KMS-11 (cell line): ENCODE results near the gene PTPN7.

Source experiments
- H2AFZ ChIP-seq: fragments of 200-600 bp; sonication (generic); 2 replicates; pipeline ENCODE4 v1.6.1; 2016; ENCODE audit warnings: antibody characterized with exemption, mixed run types, low read depth
- H3K27ac ChIP-seq: fragments of 200-600 bp; sonication (generic); 2 replicates; pipeline ENCODE4 v1.6.1; 2016; ENCODE audit warnings: mild to moderate bottlenecking, mixed run types
- H3K27me3 ChIP-seq: fragments of 200-600 bp; sonication (generic); 2 replicates; pipeline ENCODE4 v1.6.1; 2017; ENCODE audit warnings: mild to moderate bottlenecking, low read depth, mixed run types, moderate library complexity; ENCODE audit not compliant: insufficient read depth
- H3K36me3 ChIP-seq: fragments of 200-600 bp; sonication (generic); 2 replicates; pipeline ENCODE4 v1.6.1; 2017; ENCODE audit warnings: mild to moderate bottlenecking, mixed run types; ENCODE audit not compliant: insufficient read depth
- H3K4me1 ChIP-seq: fragments of 200-600 bp; sonication (generic); 2 replicates; pipeline ENCODE4 v1.6.1; 2016; ENCODE audit warnings: mild to moderate bottlenecking, low read depth, mixed run types; ENCODE audit not compliant: poor library complexity, severe bottlenecking
- H3K4me2 ChIP-seq: fragments of 200-600 bp; sonication (generic); 2 replicates; pipeline ENCODE4 v1.7.0; 2016; ENCODE audit warnings: mild to moderate bottlenecking, mixed run types
- H3K4me3 ChIP-seq: fragments of 200-600 bp; sonication (generic); IDR thresholded peaks from 2 replicates; pipeline ENCODE4 v1.6.1; 2017; ENCODE audit warnings: low read depth, low read length, mixed read lengths; ENCODE audit not compliant: insufficient read depth
- H3K79me2 ChIP-seq: fragments of 200-600 bp; sonication (generic); 2 replicates; pipeline ENCODE4 v1.6.1; 2016; ENCODE audit warnings: low read depth, mixed run types; ENCODE audit not compliant: insufficient read depth
- H3K9ac ChIP-seq: fragments of 200-600 bp; sonication (generic); 2 replicates; pipeline ENCODE4 v1.6.1; 2016; ENCODE audit warnings: mild to moderate bottlenecking, mixed run types
- H4K20me1 ChIP-seq: fragments of 200-600 bp; sonication (generic); 2 replicates; pipeline ENCODE4 v1.6.1; 2016; ENCODE audit warnings: mild to moderate bottlenecking, mixed run types; ENCODE audit not compliant: insufficient read depth
- TF ChIP-seq, protein P1 (sequence below): fragments of 200-600 bp; sonication (generic); conservative IDR thresholded peaks from 2 replicates; pipeline ENCODE4 v1.6.1; 2017; ENCODE audit warnings: low read depth, mild to moderate bottlenecking, antibody characterized with exemption, low read length, moderate library complexity, mixed read lengths

Gene PTPN7

DNA sequence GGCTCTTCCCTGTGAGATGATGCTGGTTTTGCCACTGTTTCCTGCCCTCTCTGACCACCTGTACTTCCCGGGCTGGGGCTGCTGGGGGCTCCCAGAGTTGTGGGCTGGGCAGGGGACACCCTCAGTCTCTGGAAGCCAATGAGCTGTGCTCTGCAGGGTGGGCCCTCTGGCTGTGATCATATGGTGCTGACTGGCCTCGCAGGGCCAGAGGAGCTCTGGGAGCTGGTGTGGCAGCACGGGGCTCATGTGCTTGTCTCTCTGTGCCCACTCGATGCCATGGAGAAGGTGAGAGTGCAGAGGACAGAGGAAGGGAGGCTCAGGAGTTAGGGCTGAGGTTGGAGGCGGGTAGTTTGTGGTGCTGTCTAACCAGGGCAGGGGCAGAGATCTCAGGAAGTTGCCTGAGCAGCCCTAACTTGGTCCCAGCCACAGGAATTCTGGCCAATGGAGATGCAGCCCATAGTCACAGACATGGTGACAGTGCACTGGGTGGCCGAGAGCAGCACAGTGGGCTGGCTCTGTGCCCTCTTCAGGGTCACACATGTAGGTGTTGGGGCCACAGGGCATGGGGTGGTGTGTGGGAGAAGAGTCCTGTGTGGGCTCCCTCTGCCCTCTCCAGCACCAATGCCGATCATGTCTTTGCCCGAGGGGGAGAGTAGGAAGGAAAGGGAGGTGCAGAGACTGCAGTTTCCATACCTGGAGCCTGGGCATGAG is 27.4 kb upstream of the PTPN7 start:
- no peaks in the 10 kb centered on the region for H3K79me2 ChIP-seq
- TF ChIP-seq, protein P1, sequence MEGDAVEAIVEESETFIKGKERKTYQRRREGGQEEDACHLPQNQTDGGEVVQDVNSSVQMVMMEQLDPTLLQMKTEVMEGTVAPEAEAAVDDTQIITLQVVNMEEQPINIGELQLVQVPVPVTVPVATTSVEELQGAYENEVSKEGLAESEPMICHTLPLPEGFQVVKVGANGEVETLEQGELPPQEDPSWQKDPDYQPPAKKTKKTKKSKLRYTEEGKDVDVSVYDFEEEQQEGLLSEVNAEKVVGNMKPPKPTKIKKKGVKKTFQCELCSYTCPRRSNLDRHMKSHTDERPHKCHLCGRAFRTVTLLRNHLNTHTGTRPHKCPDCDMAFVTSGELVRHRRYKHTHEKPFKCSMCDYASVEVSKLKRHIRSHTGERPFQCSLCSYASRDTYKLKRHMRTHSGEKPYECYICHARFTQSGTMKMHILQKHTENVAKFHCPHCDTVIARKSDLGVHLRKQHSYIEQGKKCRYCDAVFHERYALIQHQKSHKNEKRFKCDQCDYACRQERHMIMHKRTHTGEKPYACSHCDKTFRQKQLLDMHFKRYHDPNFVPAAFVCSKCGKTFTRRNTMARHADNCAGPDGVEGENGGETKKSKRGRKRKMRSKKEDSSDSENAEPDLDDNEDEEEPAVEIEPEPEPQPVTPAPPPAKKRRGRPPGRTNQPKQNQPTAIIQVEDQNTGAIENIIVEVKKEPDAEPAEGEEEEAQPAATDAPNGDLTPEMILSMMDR, result no peak
- no peak overlapping the region for H3K9ac ChIP-seq
- H2AFZ ChIP-seq, result no peak overlapping the region; the same call in 1 of the 2 replicates
- H3K27ac ChIP-seq, result no peak overlapping the region
- peaks cover 4% of the 10 kb centered on the region for H3K4me1 ChIP-seq
- H4K20me1 ChIP-seq, result no peaks in the 10 kb centered on the region
- H3K4me2 ChIP-seq, result no peak overlapping the region
- H3K36me3 ChIP-seq, result no peaks in the 10 kb centered on the region
- no peak overlapping the region for H3K4me3 ChIP-seq
- H3K27me3 ChIP-seq, result peaks cover 50% of the 10 kb centered on the region

DNA sequence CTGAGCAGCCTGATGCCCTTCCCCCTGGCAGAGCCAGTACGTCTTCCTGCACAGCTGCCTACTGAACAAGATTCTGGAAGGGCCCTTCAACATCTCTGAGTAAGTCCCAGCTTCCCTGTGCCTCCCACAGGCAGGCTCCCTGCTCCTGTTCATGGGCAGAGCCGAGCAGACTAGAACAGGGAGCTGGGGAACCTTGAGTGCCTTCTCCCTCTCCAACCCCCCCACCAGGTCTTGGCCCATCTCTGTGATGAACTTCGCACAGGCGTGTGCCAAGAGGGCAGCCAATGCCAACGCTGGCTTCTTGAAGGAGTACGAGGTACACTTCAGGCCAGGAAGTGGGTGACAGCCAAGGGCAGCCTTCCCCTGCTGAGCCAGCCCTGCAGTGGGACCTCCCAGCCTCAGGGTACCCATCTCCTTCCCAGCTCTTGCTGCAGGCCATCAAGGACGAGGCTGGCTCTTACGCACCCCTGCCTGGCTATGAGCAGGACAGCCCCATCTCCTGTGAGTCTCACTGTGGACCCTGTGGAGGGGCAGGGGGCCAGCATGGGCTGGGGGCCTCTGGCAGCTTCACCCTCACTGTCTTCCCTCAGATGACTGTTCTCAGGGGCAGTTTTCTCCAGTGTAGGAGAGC is 26.8 kb upstream of the PTPN7 start:
- Histone ChIP-seq H3K27me3 (peaks cover 45% of the 10 kb centered on the region), H3K27ac (no peak overlapping the region), H3K36me3 (no peaks in the 10 kb centered on the region), H3K79me2 (no peaks in the 10 kb centered on the region), H3K9ac (no peak overlapping the region), H3K4me2 (no peak overlapping the region), H3K4me3 (no peak overlapping the region), H4K20me1 (no peaks in the 10 kb centered on the region), H3K4me1 (peaks cover 4% of the 10 kb centered on the region), H2AFZ (no peak overlapping the region)
- TF ChIP-seq, protein P1, result no peak

DNA sequence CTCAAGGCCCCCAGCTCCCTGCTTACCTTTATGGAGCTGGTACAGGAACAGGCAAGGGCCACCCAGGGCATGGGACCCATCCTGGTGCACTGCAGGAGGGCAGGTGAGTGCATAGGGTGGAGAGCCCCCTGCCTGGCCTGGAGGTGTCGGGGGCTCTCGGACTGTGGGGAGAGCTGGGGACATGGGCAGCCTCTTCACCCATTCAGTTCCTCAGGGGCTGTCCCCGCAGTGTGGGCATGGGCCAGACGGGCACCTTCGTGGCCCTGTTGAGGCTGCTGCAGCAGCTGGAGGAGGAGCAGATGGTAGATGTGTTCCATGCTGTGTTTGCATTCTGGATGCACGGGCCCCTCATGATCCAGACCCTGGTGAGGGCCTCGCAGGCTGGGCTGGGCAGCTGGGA is 25.9 kb upstream of the PTPN7 start:
- TF ChIP-seq, protein P1, result no peak
- H2AFZ ChIP-seq, result no peak overlapping the region
- H3K4me3 ChIP-seq, result no peak overlapping the region
- no peaks in the 10 kb centered on the region for H4K20me1 ChIP-seq
- no peak overlapping the region for H3K9ac ChIP-seq
- H3K36me3 ChIP-seq, result no peaks in the 10 kb centered on the region
- no peak overlapping the region for H3K27ac ChIP-seq
- no peak overlapping the region for H3K4me2 ChIP-seq
- H3K4me1 ChIP-seq, result peaks cover 4% of the 10 kb centered on the region
- peaks cover 45% of the 10 kb centered on the region for H3K27me3 ChIP-seq
- H3K79me2 ChIP-seq, result no peaks in the 10 kb centered on the region

DNA sequence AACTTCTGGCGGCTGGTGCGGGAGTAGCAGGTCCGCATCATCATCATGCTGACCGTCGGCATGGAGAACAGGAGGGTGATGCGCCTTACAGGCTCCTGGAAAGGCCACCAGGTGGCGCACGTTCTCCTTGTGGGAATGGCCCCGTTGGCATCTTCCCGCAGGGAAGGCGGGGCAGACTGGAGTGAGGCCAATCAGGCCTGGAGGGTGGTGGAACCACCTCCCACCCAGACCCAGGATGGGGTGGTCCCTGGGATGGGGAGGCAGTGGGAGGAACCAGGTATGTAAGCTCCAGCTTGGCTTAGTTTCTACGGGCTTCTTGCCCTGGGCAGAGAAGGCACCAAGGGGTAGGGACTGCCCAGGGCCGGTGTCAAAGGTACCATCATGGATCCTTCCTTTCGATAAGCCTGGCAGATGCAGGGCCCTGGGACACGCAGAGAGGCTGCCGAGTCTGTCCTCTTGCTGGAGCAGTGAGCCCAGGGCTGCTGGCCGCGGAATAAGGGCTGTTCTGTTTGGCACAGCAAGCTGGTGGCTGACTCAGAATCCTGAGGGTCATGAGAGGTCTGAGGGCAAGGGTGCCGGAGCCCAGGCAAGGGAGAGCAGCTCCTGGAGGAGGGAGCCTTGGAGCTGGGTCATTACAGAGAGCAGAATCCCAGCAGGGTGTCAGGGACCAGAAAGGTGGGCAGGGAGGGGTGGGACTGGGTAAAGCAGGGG is 24.5 kb upstream of the PTPN7 start:
- H3K79me2 ChIP-seq, result no peaks in the 10 kb centered on the region
- TF ChIP-seq, protein P1, result peak; percentile 99
- H3K9ac ChIP-seq, result no peak overlapping the region
- H3K27me3 ChIP-seq, result peaks cover 45% of the 10 kb centered on the region
- H3K27ac ChIP-seq, result no peak overlapping the region
- H3K36me3 ChIP-seq, result no peaks in the 10 kb centered on the region
- peaks cover 4% of the 10 kb centered on the region for H3K4me1 ChIP-seq
- H4K20me1 ChIP-seq, result no peaks in the 10 kb centered on the region
- H3K4me3 ChIP-seq, result no peak overlapping the region
- peak overlapping the region; percentile 10; the same call in 1 of the 2 replicates for H3K4me2 ChIP-seq
- peak overlapping the region; percentile 10; the same call in 1 of the 2 replicates for H2AFZ ChIP-seq
